ENCODE data around the gene SPAG17.

GRCh38 chr1:118032883-118033282, 152.1 kb downstream of the SPAG17 start:
- no peak for TF ChIP-seq CTCF (IDR thresholded peaks at IDR 0.05)
- no peak for TF ChIP-seq POLR2A (IDR thresholded peaks at IDR 0.05)

Measured in Peyer's patch (tissue), 4 donors.